ENCODE data around the gene ADAM12. TPM values are rescaled to one million over a fixed set of nuclear protein-coding genes. Genes with fewer than 3 reads are reported as not detected.
"Not testable (repeated sequence)": the region's sequence is repeated elsewhere in the genome, so short reads cannot be mapped to it uniquely, and the experiment has no call there.

Gene ADAM12
- total RNA-seq, 1 experiment from 2014 or later: 15.8 TPM

DNA sequence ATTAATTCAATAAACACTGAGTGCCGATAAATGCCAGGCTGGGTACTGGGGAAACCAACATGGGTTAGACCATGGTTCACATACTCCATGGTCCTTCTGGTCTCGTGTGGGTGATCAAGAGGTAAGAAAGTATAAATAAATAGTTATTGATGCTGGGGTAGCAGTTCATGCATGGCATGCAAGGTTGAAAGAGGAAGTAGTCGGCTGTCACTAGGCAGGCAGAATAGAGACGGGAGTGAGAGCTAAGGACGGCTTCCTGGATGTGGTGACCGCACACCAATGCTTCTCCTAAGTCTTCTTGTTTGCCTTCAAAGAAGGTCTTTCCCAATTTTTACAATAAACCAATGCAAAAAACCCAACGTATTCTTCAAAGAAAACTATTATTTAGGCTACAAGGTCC is 208.6 kb downstream of the ADAM12 start:
- Histone ChIP-seq H3K4me3 (no peak overlapping the region), H3K27me3 (no peaks in the 10 kb centered on the region), H3K9me3 (no peaks in the 10 kb centered on the region), H3K36me3 (no peaks in the 10 kb centered on the region)
- DNase-seq: no peak

DNA sequence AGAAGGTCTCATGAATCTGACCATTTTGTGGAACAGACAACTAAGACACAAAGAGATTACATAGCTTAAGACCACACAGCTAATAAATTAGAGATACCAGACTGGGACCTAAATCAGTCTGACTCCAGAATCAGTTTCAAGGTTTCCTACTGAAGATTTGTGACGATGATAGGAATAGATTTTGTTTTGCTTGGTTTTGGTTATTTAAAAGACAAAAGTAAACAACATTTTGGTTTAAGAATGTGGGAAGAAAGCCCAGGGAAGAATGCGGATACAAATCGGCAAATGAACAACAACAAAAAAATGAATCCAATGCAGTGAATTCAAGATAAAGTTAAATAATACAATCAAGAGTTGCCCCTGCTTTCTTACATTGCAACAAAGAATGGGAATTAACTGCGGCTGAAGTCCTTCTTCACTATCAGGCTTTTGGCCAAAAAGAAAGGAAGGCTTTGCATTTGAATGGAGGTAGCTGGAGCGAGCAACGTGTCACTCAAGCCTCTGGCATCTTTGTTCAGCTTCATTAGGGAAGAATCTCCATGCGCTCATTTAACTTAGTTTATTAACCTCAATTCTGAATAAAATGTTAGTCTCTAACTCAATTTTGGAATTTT is 210.8 kb downstream of the ADAM12 start:
- Histone ChIP-seq H3K9me3 (no peaks in the 10 kb centered on the region), H3K4me3 (no peak overlapping the region), H3K36me3 (no peaks in the 10 kb centered on the region), H3K27me3 (no peaks in the 10 kb centered on the region)
- DNase-seq: no peak

DNA sequence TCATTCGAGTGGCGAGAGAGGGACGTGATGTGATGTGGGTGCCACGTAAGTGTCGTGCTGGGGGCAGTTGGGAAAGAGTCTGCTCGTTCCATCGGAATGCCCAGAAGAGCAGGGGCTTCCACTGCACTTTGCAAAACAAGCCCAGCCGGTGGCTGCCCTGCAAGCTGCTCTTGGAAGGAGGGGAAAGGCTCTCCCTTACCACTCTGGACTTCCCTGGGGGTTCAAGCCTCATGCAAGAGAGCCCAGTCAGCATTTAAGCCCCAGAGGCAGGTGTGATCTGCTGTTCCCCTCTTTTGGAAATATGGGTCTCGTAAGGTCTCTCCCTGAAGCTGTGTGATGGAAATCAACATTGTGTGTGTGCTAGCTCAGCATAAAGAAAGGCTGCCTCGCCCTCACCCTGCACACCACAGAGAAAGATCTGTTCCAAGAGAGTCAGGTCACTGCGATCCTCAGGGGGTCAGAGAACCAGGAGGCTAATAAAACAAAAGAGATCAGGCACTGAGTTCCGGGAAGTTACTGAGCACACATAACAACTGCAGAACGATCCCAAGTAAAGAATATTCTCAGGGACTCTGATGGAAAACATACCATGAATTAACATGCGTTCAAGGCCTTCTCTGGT is 212.5 kb downstream of the ADAM12 start:
- no peak for DNase-seq
- Histone ChIP-seq H3K36me3 (no peaks in the 10 kb centered on the region), H3K4me3 (no peak overlapping the region), H3K9me3 (no peaks in the 10 kb centered on the region), H3K27me3 (no peaks in the 10 kb centered on the region)

- H3K36me3 ChIP-seq, H3K4me3 ChIP-seq, H3K27me3 ChIP-seq, DNase-seq, H3K9me3 ChIP-seq: not testable (repeated sequence)
Measured at GRCh38 chr10:126172755-126173154, 215.5 kb downstream of the ADAM12 start.

GRCh38 chr10:126171555-126171954 is 216.7 kb downstream of the ADAM12 start:
- peak; percentile 54 for DNase-seq
- H3K36me3 ChIP-seq: no peaks in the 10 kb centered on the region; the same call in 1 of the 2 replicates
- H3K4me3 ChIP-seq: peak overlapping the region; percentile 25
- H3K9me3 ChIP-seq: no peaks in the 10 kb centered on the region
- H3K27me3 ChIP-seq: no peaks in the 10 kb centered on the region

DNA sequence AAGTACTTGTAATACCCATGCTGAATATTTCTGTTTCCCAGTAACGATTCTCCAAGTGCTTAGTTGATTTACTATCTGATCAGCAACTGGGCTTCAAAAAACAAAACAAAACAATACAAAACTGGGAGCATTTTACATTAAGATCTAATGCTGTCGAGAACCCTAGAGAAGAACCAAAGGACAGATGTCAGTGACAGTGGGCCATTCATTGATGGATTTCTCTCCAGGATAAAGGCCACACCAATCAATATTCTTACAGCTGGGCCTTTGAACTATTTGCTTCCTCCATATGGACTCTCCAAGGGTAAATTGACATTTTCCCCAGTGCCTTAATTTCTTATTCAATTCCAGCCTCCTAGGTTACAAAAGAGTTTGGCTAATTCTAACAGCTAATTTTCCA is 217.5 kb downstream of the ADAM12 start:
- H3K9me3 ChIP-seq: no peaks in the 10 kb centered on the region
- no peak for DNase-seq
- no peaks in the 10 kb centered on the region for H3K27me3 ChIP-seq
- no peaks in the 10 kb centered on the region; the same call in 1 of the 2 replicates for H3K36me3 ChIP-seq
- H3K4me3 ChIP-seq: no peak overlapping the region

DNA sequence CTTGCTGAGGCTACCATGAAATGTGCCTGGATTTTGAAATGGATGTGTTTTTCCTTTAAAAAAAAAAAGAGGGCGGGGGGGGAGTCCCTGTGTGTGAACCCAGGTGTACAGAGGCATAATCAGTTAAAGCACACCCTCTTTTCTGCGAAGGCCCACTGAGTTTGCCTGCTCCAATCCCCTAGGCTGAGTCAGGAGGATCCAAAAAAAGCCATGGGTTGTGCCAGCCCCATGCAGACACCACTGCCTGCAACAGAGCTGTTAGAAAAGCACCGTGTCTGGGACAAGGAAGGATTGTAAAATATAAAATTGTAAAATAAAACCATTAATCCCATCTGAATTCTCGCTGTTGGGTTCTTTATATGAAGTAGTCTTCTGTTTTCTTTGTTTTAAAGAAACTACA is 217.9 kb downstream of the ADAM12 start:
- no peaks in the 10 kb centered on the region; the same call in 1 of the 2 replicates for H3K36me3 ChIP-seq
- no peaks in the 10 kb centered on the region for H3K27me3 ChIP-seq
- peak; percentile 36 for DNase-seq
- no peak overlapping the region for H3K4me3 ChIP-seq
- H3K9me3 ChIP-seq: no peaks in the 10 kb centered on the region

GRCh38 chr10:126169899-126170298 is 218.4 kb downstream of the ADAM12 start:
- Histone ChIP-seq H3K9me3 (no peaks in the 10 kb centered on the region), H3K36me3 (no peaks in the 10 kb centered on the region; the same call in 1 of the 2 replicates), H3K4me3 (no peak overlapping the region), H3K27me3 (no peaks in the 10 kb centered on the region)
- DNase-seq: peak; percentile 27

DNA sequence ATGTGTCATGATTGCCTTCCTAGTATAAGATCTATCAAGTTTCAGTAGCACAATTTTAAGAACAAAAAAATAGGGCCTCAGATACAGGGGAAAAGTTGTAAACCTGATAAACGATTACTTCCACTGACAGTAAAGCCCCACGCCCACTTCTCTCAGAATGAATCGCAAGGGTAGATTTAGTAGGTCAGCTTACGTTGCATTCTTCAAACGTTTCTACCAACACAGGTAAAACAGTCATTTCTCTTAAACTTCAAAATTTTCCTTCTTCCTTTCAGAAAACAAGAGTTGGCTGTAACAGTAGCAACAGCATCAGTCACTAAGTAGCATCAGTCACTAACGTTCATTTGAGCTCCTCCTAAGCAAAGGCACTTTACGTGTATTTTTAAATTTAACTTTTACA is 221.5 kb downstream of the ADAM12 start:
- H3K4me3 ChIP-seq: no peak overlapping the region
- DNase-seq: no peak
- no peaks in the 10 kb centered on the region for H3K27me3 ChIP-seq
- 0 out of 2 replicates have a peak, but pooled peaks cover 2% of the 10 kb centered on the region for H3K9me3 ChIP-seq
- H3K36me3 ChIP-seq: no peaks in the 10 kb centered on the region; the same call in 1 of the 2 replicates

DNA sequence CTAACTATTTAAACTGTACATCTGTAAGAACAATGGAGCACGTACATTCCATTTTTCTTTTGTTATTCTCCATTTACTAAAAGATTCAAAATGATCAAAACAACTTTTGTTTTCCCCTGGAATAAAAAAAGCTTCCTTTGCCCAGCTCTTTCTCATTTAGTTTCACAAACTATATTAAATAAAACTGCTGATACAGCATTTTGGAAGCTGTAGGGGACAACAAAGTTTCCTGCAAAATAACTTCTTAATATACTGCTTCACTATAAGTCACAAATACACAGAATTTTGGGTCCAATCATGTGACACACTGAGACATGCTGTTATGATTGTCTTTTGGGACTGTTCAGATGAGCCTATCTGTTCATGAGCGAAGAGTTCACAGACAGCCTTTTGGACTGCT is 222.4 kb downstream of the ADAM12 start:
- Histone ChIP-seq H3K27me3 (no peaks in the 10 kb centered on the region), H3K9me3 (0 out of 2 replicates have a peak, but pooled peaks cover 2% of the 10 kb centered on the region), H3K36me3 (no peaks in the 10 kb centered on the region; the same call in 1 of the 2 replicates), H3K4me3 (no peak overlapping the region)
- no peak for DNase-seq

GRCh38 chr10:126163506-126163905 is 224.8 kb downstream of the ADAM12 start:
- Histone ChIP-seq H3K9me3 (0 out of 2 replicates have a peak, but pooled peaks cover 2% of the 10 kb centered on the region), H3K36me3 (no peaks in the 10 kb centered on the region), H3K27me3 (no peaks in the 10 kb centered on the region), H3K4me3 (no peak overlapping the region)
- no peak for DNase-seq

DNA sequence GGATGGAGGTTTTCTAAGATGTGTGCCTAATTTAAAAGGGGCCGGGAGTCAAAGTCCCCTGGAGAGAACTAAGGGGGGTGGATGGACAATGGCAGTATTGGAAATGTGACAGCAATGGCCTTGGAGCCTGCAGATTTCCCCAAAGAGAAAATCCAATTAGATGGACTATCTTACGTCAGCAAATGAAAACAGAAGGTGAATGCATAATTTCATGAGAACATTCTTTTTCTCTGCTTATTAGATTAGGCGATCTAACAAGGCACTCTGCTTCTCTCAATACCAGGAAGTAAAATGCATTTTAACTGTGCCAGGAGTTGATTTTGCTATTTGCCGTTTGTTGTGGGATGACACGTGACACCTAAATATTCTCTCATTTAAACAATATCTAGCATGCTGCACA is 226.6 kb downstream of the ADAM12 start:
- H3K9me3 ChIP-seq: 0 out of 2 replicates have a peak, but pooled peaks cover 2% of the 10 kb centered on the region
- no peaks in the 10 kb centered on the region for H3K27me3 ChIP-seq
- H3K4me3 ChIP-seq: no peak overlapping the region
- no peaks in the 10 kb centered on the region for H3K36me3 ChIP-seq
- DNase-seq: no peak

- DNase-seq: no peak
Measured at GRCh38 chr10:126160971-126161630, 227.2 kb downstream of the ADAM12 start.

GRCh38 chr10:126160571-126160970 is 227.7 kb downstream of the ADAM12 start:
- no peak for DNase-seq
- Histone ChIP-seq H3K4me3 (no peak overlapping the region), H3K27me3 (no peaks in the 10 kb centered on the region), H3K36me3 (no peaks in the 10 kb centered on the region; the same call in none of the 2 replicates), H3K9me3 (0 out of 2 replicates have a peak, but pooled peaks cover 2% of the 10 kb centered on the region)

More at GRCh38 chr10:126160971-126161630, 227.2 kb downstream of the ADAM12 start:
- Histone ChIP-seq H3K9me3 (0 out of 2 replicates have a peak, but pooled peaks cover 2% of the 10 kb centered on the region), H3K4me3 (no peak overlapping the region), H3K36me3 (no peaks in the 10 kb centered on the region; the same call in 1 of the 2 replicates), H3K27me3 (no peaks in the 10 kb centered on the region)

DNA sequence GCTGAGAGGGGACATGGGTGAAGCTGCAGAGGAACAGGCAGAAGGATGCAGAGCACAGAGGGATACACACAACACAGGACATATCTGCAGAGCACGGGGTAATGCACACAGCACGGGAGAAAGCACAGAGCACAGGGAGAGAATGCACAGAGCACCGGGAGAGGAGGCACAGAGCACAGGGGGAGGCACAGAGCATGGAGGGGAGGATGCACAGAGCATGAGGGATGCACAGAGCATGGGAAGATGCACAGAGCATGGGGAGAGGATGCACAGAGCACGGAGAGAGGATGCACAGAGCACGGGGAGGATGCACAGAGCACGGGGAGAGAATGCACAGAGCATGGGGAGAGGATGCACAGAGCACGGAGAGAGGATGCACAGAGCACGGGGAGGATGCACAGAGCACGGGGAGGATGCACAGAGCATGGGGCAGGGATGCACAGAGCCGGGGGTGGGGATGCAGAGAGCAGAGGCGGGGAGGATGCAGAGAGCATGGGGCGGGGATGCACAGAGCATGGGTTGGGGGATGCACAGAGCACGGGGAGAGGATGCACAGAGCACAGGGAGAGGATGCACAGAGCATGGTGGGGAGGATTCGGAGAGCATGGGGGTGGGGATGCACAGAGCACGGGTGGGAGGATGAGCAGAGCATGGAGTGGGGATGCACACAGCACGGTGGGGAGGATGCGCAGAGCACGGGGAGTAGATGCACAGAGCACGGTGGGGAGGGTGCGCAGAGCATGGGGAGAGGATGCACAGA is 230.0 kb downstream of the ADAM12 start:
- Histone ChIP-seq H3K27me3 (no peaks in the 10 kb centered on the region), H3K36me3 (peaks cover 9% of the 10 kb centered on the region), H3K4me3 (no peak overlapping the region), H3K9me3 (0 out of 2 replicates have a peak, but pooled peaks cover 2% of the 10 kb centered on the region)
- no peak for DNase-seq

DNA sequence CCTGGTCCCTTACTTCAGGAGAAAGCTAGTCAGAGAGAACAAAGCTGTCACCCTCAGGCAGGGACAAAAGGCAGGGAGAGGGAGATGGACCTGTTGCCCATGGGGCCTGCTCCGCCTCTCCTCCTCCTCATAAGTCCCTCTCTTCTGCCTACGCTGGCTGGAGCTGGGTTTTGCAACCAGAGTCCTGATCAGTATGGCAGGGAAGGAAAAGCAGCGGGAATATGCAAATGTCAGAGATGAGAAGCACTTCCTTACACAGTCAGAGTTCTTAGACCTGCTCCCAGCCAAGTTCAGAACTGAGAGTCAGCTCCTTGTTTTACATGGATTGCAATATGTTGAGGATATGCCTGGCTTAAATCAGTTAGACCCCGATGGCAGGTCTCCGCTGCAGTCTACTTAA is 231.1 kb downstream of the ADAM12 start:
- Histone ChIP-seq H3K36me3 (peaks cover 14% of the 10 kb centered on the region), H3K27me3 (no peaks in the 10 kb centered on the region), H3K4me3 (no peak overlapping the region), H3K9me3 (peaks cover under 1% of the 10 kb centered on the region; the same call in 1 of the 2 replicates)
- DNase-seq: no peak

DNA sequence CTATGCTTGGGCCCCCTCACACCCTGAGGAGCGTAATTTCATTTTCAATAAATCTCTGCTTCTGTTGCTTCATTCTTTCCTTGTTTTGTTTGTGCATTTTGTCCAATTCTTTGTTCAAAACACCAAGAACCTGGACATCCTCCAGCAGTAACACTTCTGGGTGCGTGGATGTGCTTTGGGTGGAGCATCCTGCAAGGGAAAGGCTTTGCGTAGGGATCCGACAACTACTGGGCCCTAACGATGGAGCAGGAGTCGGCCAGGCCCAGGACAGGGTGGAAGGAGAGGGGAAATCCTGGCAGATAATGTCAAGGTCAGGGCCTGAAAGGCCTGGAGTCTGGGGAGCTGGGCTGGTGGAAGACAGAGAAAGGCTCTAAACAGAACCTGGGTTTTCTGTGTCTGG is 231.8 kb downstream of the ADAM12 start:
- H3K9me3 ChIP-seq: peaks cover 7% of the 10 kb centered on the region; the same call in 1 of the 2 replicates
- peaks cover 14% of the 10 kb centered on the region for H3K36me3 ChIP-seq
- no peaks in the 10 kb centered on the region for H3K27me3 ChIP-seq
- no peak overlapping the region for H3K4me3 ChIP-seq
- no peak for DNase-seq
